WI38 (cell line): ENCODE data around the gene CUX1.

Experiments used
- H3K4me3 ChIP-seq: 2 replicates; pipeline ENCODE4 v1.5.1; 2011; ENCODE audit warnings: low read depth, mild to moderate bottlenecking, control low read depth, low read length
- TF ChIP-seq, protein P1 (sequence below): IDR thresholded peaks from 2 replicates; pipeline ENCODE4 v1.5.1; 2012; ENCODE audit warnings: low read depth, mild to moderate bottlenecking, control low read depth, low read length

CUX1 gene

DNA sequence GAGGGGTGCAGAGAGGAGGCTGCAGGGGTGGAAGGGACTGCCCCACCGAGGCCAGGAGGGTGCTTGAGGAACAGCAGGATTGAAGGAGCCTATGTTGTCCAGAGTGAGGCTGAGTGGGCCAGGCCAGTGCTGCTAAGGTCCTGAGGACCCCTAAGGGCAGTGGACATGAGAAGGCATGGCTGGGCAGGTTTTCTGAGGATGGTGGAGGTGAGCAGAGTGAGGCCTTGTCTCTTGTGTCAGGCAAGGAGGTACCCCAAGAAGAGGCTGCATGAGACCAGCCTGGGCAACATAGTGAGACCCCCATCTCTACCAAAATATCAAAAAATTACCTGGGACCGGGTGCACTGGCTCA, 474.5 kb downstream of the CUX1 start:
- H3K4me3 ChIP-seq, result no peak overlapping the region
- TF ChIP-seq, protein P1, sequence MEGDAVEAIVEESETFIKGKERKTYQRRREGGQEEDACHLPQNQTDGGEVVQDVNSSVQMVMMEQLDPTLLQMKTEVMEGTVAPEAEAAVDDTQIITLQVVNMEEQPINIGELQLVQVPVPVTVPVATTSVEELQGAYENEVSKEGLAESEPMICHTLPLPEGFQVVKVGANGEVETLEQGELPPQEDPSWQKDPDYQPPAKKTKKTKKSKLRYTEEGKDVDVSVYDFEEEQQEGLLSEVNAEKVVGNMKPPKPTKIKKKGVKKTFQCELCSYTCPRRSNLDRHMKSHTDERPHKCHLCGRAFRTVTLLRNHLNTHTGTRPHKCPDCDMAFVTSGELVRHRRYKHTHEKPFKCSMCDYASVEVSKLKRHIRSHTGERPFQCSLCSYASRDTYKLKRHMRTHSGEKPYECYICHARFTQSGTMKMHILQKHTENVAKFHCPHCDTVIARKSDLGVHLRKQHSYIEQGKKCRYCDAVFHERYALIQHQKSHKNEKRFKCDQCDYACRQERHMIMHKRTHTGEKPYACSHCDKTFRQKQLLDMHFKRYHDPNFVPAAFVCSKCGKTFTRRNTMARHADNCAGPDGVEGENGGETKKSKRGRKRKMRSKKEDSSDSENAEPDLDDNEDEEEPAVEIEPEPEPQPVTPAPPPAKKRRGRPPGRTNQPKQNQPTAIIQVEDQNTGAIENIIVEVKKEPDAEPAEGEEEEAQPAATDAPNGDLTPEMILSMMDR, result no peak

- TF ChIP-seq, protein P1, result no peak
- no peak overlapping the region for H3K4me3 ChIP-seq
Observed at GRCh38 chr7:102292813-102293798, 475.7 kb downstream of the CUX1 start.

DNA sequence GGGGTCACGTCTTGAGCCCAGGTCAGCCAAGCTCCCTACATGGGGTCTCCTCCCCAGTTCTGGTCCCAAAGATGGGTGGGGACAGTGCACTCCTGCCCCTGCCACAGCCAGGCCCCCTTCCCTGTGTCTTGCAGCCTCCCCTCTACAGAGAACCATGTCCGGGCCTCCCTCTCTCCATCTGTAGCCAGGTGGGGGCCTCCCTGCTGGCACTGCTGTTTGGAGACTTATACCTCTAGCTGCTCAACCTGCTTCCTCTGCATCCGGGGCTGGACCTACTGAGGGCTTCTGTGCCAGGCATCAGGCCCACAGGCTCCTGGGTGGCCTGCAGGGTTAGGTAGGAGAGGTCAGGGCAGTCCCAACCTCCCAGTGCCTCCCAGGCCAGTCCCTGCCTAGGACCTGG, 477.2 kb downstream of the CUX1 start:
- H3K4me3 ChIP-seq, result no peak overlapping the region
- TF ChIP-seq, protein P1, result no peak

DNA sequence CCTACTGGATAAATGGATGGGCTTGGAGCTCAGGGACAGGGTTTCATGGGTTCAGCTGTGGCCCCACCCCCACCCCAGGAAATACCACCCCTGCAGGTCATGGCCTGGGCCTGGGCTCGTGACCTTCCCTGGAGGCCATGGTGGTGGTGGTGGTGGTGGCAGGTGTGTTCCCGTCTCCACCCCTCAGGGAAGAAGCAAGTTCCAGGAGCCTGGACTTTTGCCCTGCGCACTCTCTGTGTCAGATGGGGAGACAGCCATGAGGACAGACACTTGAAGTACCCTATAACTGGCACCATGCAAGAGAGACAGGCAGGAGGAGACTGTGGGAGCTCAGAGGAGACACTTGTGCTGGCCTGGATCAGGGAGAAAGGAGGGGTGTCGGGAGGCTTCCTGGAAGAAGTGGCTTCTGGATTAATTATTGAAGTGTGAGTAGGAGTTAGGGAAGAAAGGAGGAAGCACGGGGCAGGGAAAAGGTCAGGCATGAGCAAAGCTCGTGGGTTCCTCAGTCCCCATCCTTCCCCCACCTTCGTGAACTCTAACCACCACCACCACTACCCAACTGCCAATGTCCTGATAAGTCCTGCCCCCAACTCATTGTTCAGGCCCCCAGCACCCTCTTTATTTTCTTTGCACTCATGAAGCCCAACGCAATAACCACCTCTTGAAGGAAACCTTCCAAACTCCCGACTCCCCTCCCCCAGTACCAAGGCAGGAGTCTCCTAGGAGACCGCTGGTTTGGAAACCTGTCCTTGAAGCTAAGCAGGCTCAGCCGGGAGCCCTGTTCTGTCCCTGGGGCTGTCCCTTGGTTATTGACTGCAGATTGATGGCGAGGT, 478.1 kb downstream of the CUX1 start:
- TF ChIP-seq, protein P1, result no peak
- no peak overlapping the region for H3K4me3 ChIP-seq

DNA sequence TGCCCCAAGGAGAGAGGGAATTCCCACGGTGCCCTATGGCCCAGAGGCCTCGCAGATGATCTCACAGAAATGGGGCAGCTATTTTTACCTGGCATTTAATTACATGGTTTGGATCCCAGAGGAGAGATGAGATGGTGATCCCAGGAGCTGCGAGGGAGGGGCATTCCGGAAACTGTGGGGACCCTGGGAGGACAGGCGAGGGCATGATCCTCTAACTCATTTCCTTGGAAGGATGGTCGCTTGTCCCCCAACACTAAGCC, 478.7 kb downstream of the CUX1 start:
- TF ChIP-seq, protein P1, result no peak
- H3K4me3 ChIP-seq, result no peak overlapping the region

DNA sequence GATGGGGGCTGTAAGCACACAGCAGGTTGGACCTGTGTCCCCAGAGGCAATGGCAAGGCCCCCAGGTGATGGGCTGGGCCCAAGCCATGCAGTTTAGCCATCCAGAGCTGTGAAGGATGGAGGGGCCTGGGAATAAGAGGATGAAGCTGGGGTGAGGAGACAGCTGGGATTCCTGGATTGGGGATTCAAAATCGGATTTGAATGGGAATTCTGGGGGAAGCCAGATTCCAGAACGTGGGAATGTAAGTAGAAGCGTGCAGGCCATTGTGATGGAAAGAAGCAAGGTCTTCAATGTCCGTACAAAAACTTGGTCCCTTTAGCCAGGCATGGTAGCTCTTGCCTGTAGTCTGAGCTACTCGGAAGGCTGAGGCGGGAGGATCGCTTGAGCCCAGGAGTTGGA, 479.1 kb downstream of the CUX1 start:
- H3K4me3 ChIP-seq, result no peak overlapping the region
- TF ChIP-seq, protein P1, result no peak

- no peak overlapping the region for H3K4me3 ChIP-seq
- TF ChIP-seq, protein P1, result no peak
Observed at GRCh38 chr7:102297487-102298218, 480.2 kb downstream of the CUX1 start.
